HEK293 (cell line): Measurements from ENCODE around the gene CDC42.

Experiments
- CTCF ChIA-PET: fragments of 350-600 bp; formaldehyde crosslinking; extraction: SDS; loops from one replicate; lab custom pipeline; 2021; ENCODE audit warnings: antibody characterized with exemption; lab: Yijun Ruan, JAX
- POLR2A ChIA-PET: fragments of 300-600 bp; formaldehyde crosslinking; extraction: SDS; loops from one replicate; lab custom pipeline; 2020; ENCODE audit warnings: antibody characterized with exemption, inconsistent platforms; lab: Yijun Ruan, JAX
- H3K27ac ChIP-seq: fragments of 200-500 bp; sonication (Bioruptor generic); 2 replicates; pipeline ENCODE4 v1.5.1; 2014; ENCODE audit warnings: low read depth, low read length, control low read depth, inconsistent platforms; ENCODE audit errors: extremely low read depth
- H3K36me3 ChIP-seq, 2 experiments: fragments of 200-500 bp in 1 of 2; sonication (Bioruptor generic) in 1 of 2; 1 replicate in 1 of 2; 2 replicates in 1 of 2; pipeline ENCODE4 v1.5.1; 2014 to 2017; ENCODE audit warnings: inconsistent platforms in 2 of 2, low read length in 2 of 2; ENCODE audit not compliant: control insufficient read depth in 2 of 2, insufficient read depth in 1 of 2
- H3K4me1 ChIP-seq: fragments of 200-500 bp; sonication (Bioruptor generic); 2 replicates; pipeline ENCODE4 v1.5.1; 2014; ENCODE audit warnings: mild to moderate bottlenecking, low read length, inconsistent platforms; ENCODE audit not compliant: control insufficient read depth, insufficient read depth
- H3K4me3 ChIP-seq: 2 replicates; pipeline ENCODE4 v1.5.1; 2011; ENCODE audit warnings: low read depth, mild to moderate bottlenecking, control low read depth, low read length, moderate library complexity
- H3K9me3 ChIP-seq: fragments of 200-500 bp; sonication (Bioruptor generic); 2 replicates; pipeline ENCODE4 v1.5.1; 2014; ENCODE audit warnings: low read depth, low read length, inconsistent platforms; ENCODE audit not compliant: control insufficient read depth, insufficient read depth
- EGR2 ChIP-seq: fragments of 450-650 bp; formaldehyde crosslinking; IDR thresholded peaks from 2 replicates; pipeline ENCODE4 v1.5.1; 2016; ENCODE audit warnings: low read depth, missing biosample characterization, missing genetic modification characterization
- KLF9 ChIP-seq: fragments of 450-650 bp; formaldehyde crosslinking; IDR thresholded peaks from 2 replicates; pipeline ENCODE4 v1.5.1; 2016; ENCODE audit warnings: missing biosample characterization, missing genetic modification characterization, low read depth
- OSR2 ChIP-seq: fragments of 450-650 bp; formaldehyde crosslinking; IDR thresholded peaks from 2 replicates; pipeline ENCODE4 v1.5.1; 2016; ENCODE audit warnings: missing biosample characterization, missing genetic modification characterization
- PRDM6 ChIP-seq: fragments of 450-650 bp; formaldehyde crosslinking; IDR thresholded peaks from 2 replicates; pipeline ENCODE4 v1.5.1; 2017; ENCODE audit warnings: missing biosample characterization, missing genetic modification characterization
- REST ChIP-seq: fragments of 450-650 bp; formaldehyde crosslinking; IDR thresholded peaks from 2 replicates; pipeline ENCODE4 v1.5.1; 2016; ENCODE audit warnings: missing biosample characterization, missing genetic modification characterization
- TRIM28 ChIP-seq: IDR thresholded peaks from 2 replicates; pipeline ENCODE4 v1.6.1; 2011; ENCODE audit warnings: low read length, control low read depth, borderline replicate concordance
- ZBTB44 ChIP-seq: fragments of 450-650 bp; IDR thresholded peaks from 2 replicates; pipeline ENCODE4 v1.5.1; 2018; ENCODE audit warnings: missing biosample characterization, mild to moderate bottlenecking, missing genetic modification characterization
- ZFP41 ChIP-seq: fragments of 450-650 bp; formaldehyde crosslinking; IDR thresholded peaks from 2 replicates; pipeline ENCODE4 v1.5.1; 2016; ENCODE audit warnings: missing biosample characterization, missing genetic modification characterization, borderline replicate concordance
- ZFP69B ChIP-seq: fragments of 450-650 bp; formaldehyde crosslinking; IDR thresholded peaks from 2 replicates; pipeline ENCODE4 v1.5.1; 2016; ENCODE audit warnings: missing biosample characterization, missing genetic modification characterization
- ZIC2 ChIP-seq: fragments of 450-650 bp; formaldehyde crosslinking; IDR thresholded peaks from 2 replicates; pipeline ENCODE4 v1.5.1; 2016; ENCODE audit warnings: missing biosample characterization, missing genetic modification characterization
- ZNF121 ChIP-seq: fragments of 450-650 bp; formaldehyde crosslinking; IDR thresholded peaks from 2 replicates; pipeline ENCODE4 v1.5.1; 2016; ENCODE audit warnings: missing biosample characterization, missing genetic modification characterization
- ZNF132 ChIP-seq: fragments of 450-650 bp; formaldehyde crosslinking; IDR thresholded peaks from 2 replicates; pipeline ENCODE4 v1.5.1; 2017; ENCODE audit warnings: missing biosample characterization, missing genetic modification characterization, borderline replicate concordance
- ZNF24 ChIP-seq: fragments of 450-650 bp; formaldehyde crosslinking; IDR thresholded peaks from 2 replicates; pipeline ENCODE4 v1.5.1; 2016; ENCODE audit warnings: missing biosample characterization, missing genetic modification characterization
- ZNF37A ChIP-seq: fragments of 450-650 bp; IDR thresholded peaks from 2 replicates; pipeline ENCODE4 v1.5.1; 2018; ENCODE audit warnings: missing biosample characterization, missing genetic modification characterization
- ZNF571 ChIP-seq: fragments of 450-650 bp; formaldehyde crosslinking; IDR thresholded peaks from 2 replicates; pipeline ENCODE4 v1.5.0; 2017; ENCODE audit warnings: missing biosample characterization, missing genetic modification characterization
- ZNF600 ChIP-seq: fragments of 450-650 bp; formaldehyde crosslinking; IDR thresholded peaks from 2 replicates; pipeline ENCODE4 v1.5.1; 2016; ENCODE audit warnings: missing biosample characterization, missing genetic modification characterization
- ZNF645 ChIP-seq: fragments of 450-650 bp; formaldehyde crosslinking; IDR thresholded peaks from 2 replicates; pipeline ENCODE4; 2016; ENCODE audit warnings: missing biosample characterization, missing genetic modification characterization
- ZNF664 ChIP-seq: fragments of 450-650 bp; formaldehyde crosslinking; IDR thresholded peaks from 2 replicates; pipeline ENCODE4 v1.5.1; 2016; ENCODE audit warnings: missing biosample characterization, missing genetic modification characterization
- ZNF776 ChIP-seq: fragments of 450-650 bp; formaldehyde crosslinking; IDR thresholded peaks from 2 replicates; pipeline ENCODE4 v1.5.0; 2017; ENCODE audit warnings: missing biosample characterization, missing genetic modification characterization, borderline replicate concordance
- ZSCAN16 ChIP-seq: fragments of 450-650 bp; formaldehyde crosslinking; IDR thresholded peaks from 2 replicates; pipeline ENCODE4 v1.5.1; 2016; ENCODE audit warnings: missing biosample characterization, missing genetic modification characterization
- ZSCAN23 ChIP-seq: fragments of 450-650 bp; formaldehyde crosslinking; IDR thresholded peaks from 2 replicates; pipeline ENCODE4 v1.5.1; 2016; ENCODE audit warnings: missing biosample characterization, missing genetic modification characterization

Gene CDC42

GRCh38 chr1:22053861-22054770 lies 1.6 kb downstream of the CDC42 start (continued):
- TF ChIP-seq ZSCAN16 (tag by site-specific recombination) (no peak), KLF9 (tag by site-specific recombination) (no peak), ZIC2 (tag by site-specific recombination) (0 out of 2 replicates have a peak, but pooled peaks have one; percentile 13), ZBTB44 (no peak), ZFP41 (tag by site-specific recombination) (no peak), REST (tag by site-specific recombination) (no peak), ZNF132 (no peak), ZNF24 (no peak), ZNF664 (tag by site-specific recombination) (peak; percentile 90), ZNF121 (tag by site-specific recombination) (0 out of 2 replicates have a peak, but pooled peaks have one; percentile 47), ZNF645 (no peak), PRDM6 (tag by site-specific recombination) (peak; percentile 38; the same call in 1 of the 2 replicates), ZSCAN23 (0 out of 2 replicates have a peak, but pooled peaks have one; percentile 15), ZNF571 (tag by site-specific recombination) (no peak), ZFP69B (tag by site-specific recombination) (no peak), EGR2 (tag by site-specific recombination) (no peak), TRIM28 (no peak)

- Histone ChIP-seq H3K36me3 (peaks cover 7 to 22% of the 10 kb centered on the region in 2 experiments; a peak in 2 of 3 replicates), H3K9me3 (no peaks in the 10 kb centered on the region), H3K4me3 (no peak overlapping the region), H3K4me1 (peaks cover 6% of the 10 kb centered on the region), H3K27ac (no peak overlapping the region)
- ChIA-PET CTCF (interaction anchor here (0.7 to 1.2 kb wide), 2 partner anchors 67 to 76 kb away, joined by 3 to 7 read pairs; no protein-coding TSS in a partner anchor), POLR2A (interaction anchor here (0.6 to 4.0 kb wide), 6 partner anchors 10 to 491 kb away, joined by 3 to 54 read pairs (median 4); no protein-coding TSS in a partner anchor)
- peak; percentile 62 for TF ChIP-seq OSR2
- TF ChIP-seq ZNF776 = no peak
- TF ChIP-seq ZNF37A = no peak
- TF ChIP-seq ZNF645 = no peak
- peak; percentile 73 for TF ChIP-seq ZNF600 (tag by site-specific recombination)
- TF ChIP-seq TRIM28 = 0 out of 2 replicates have a peak, but pooled peaks have one; percentile 16
- TF ChIP-seq ZBTB44 = 0 out of 2 replicates have a peak, but pooled peaks have one; percentile 39
These were observed 3.0 kb downstream of the CDC42 start for GRCh38 chr1:22055463-22055862.
